SK-N-SH treated with all-trans-retinoic acid at 6 μM for 48 hours (cell line): ENCODE data around the gene MX2.

Experiments used
- ATAC-seq: fragments of 200-7000 bp; cut with Tn5 transposase; 3 replicates; pipeline ENCODE4 v1.9.1; 2020; ENCODE audit warnings: mild to moderate bottlenecking, moderate library complexity
- ARNTL ChIP-seq: fragments of 450-650 bp; formaldehyde crosslinking; IDR thresholded peaks from 2 replicates; pipeline ENCODE4 v1.5.0; 2020; ENCODE audit warnings: low read depth, mild to moderate bottlenecking, moderate library complexity, borderline replicate concordance
- BACH2 ChIP-seq: fragments of 250-450 bp; sonication (Bioruptor Pico); IDR thresholded peaks from 2 replicates; pipeline ENCODE4 v1.9.0; 2021; ENCODE audit warnings: mild to moderate bottlenecking, borderline replicate concordance
- CSDC2 ChIP-seq: fragments of 250-450 bp; sonication (Bioruptor Pico); IDR thresholded peaks from 2 replicates; pipeline ENCODE4 v1.5.0; 2020; ENCODE audit warnings: mild to moderate bottlenecking, moderate library complexity
- ESRRG ChIP-seq: fragments of 250-450 bp; sonication (Bioruptor Pico); IDR thresholded peaks from 2 replicates; pipeline ENCODE4 v1.6.1; 2021; ENCODE audit warnings: mild to moderate bottlenecking
- GLIS3 ChIP-seq: fragments of 250-450 bp; sonication (Bioruptor Pico); IDR thresholded peaks from 2 replicates; pipeline ENCODE4 v1.5.0; 2020; ENCODE audit warnings: mild to moderate bottlenecking, moderate library complexity
- ISL1 ChIP-seq: fragments of 250-450 bp; sonication (Bioruptor Pico); IDR thresholded peaks from 2 replicates; pipeline ENCODE4 v2.1.2; 2022; ENCODE audit warnings: mild to moderate bottlenecking, moderate library complexity
- OSR1 ChIP-seq: fragments of 250-450 bp; sonication (Bioruptor Pico); IDR thresholded peaks from 2 replicates; pipeline ENCODE4 v1.8.0; 2022; ENCODE audit warnings: moderate library complexity, mild to moderate bottlenecking, inconsistent platforms
- POU6F1 ChIP-seq: fragments of 250-450 bp; sonication (Bioruptor Pico); IDR thresholded peaks from 2 replicates; pipeline ENCODE4 v1.8.0; 2021; ENCODE audit warnings: low read depth, mild to moderate bottlenecking, moderate library complexity, borderline replicate concordance
- PPARA ChIP-seq: fragments of 250-450 bp; sonication (Bioruptor Pico); IDR thresholded peaks from 2 replicates; pipeline ENCODE4 v1.5.0; 2020; ENCODE audit warnings: mild to moderate bottlenecking, borderline replicate concordance
- RARB ChIP-seq: fragments of 250-450 bp; sonication (Bioruptor Pico); IDR thresholded peaks from 2 replicates; pipeline ENCODE4 v1.8.0; 2021; ENCODE audit warnings: mild to moderate bottlenecking, moderate library complexity
- SNAI2 ChIP-seq: fragments of 250-450 bp; sonication (Bioruptor Pico); IDR thresholded peaks from 2 replicates; pipeline ENCODE4 v1.5.0; 2020; ENCODE audit warnings: mild to moderate bottlenecking, moderate library complexity
- TCF4 ChIP-seq: fragments of 250-450 bp; sonication (Bioruptor Pico); IDR thresholded peaks from 2 replicates; pipeline ENCODE4 v1.8.0; 2021; ENCODE audit warnings: mild to moderate bottlenecking, moderate library complexity, borderline replicate concordance
- TOX ChIP-seq: fragments of 250-450 bp; sonication (Bioruptor Pico); IDR thresholded peaks from 2 replicates; pipeline ENCODE4 v1.8.0; 2021; ENCODE audit warnings: mild to moderate bottlenecking, moderate library complexity, borderline replicate concordance
- ZC3H10 ChIP-seq: fragments of 250-450 bp; sonication (Bioruptor Pico); IDR thresholded peaks from 2 replicates; pipeline ENCODE4 v1.5.1; 2021; ENCODE audit warnings: mild to moderate bottlenecking, moderate library complexity
- ZFP3 ChIP-seq: fragments of 250-450 bp; sonication (Bioruptor Pico); IDR thresholded peaks from 2 replicates; pipeline ENCODE4 v1.5.0; 2020; ENCODE audit warnings: mild to moderate bottlenecking, moderate library complexity
- ZFP30 ChIP-seq: fragments of 450-650 bp; formaldehyde crosslinking; IDR thresholded peaks from 2 replicates; pipeline ENCODE4 v1.5.0; 2022; ENCODE audit warnings: mild to moderate bottlenecking, moderate library complexity
- ZNF565 ChIP-seq: fragments of 450-650 bp; formaldehyde crosslinking; conservative IDR thresholded peaks from 2 replicates; pipeline ENCODE4 v1.5.0; 2020; ENCODE audit warnings: low read depth, mild to moderate bottlenecking, moderate library complexity
- ZNF70 ChIP-seq: fragments of 450-650 bp; formaldehyde crosslinking; IDR thresholded peaks from 2 replicates; pipeline ENCODE4 v1.5.0; 2020; ENCODE audit warnings: mild to moderate bottlenecking, moderate library complexity
- ZNF8 ChIP-seq: fragments of 450-650 bp; formaldehyde crosslinking; IDR thresholded peaks from 2 replicates; pipeline ENCODE4 v1.5.0; 2020; ENCODE audit warnings: mild to moderate bottlenecking, moderate library complexity
- TF ChIP-seq, protein P1 (sequence below): fragments of 250-450 bp; sonication (Bioruptor Pico); IDR thresholded peaks from 2 replicates; pipeline ENCODE4 v1.5.1; 2021; ENCODE audit warnings: mild to moderate bottlenecking, moderate library complexity
- TF ChIP-seq, protein P2 (sequence below): fragments of 250-450 bp; sonication (Bioruptor Pico); IDR thresholded peaks from 2 replicates; pipeline ENCODE4 v1.5.1; 2020; ENCODE audit warnings: low read depth, mild to moderate bottlenecking, moderate library complexity
- TF ChIP-seq, protein P3 (sequence below): fragments of 250-450 bp; sonication (Bioruptor Pico); IDR thresholded peaks from 2 replicates; pipeline ENCODE4 v1.5.0; 2020; ENCODE audit warnings: mild to moderate bottlenecking, moderate library complexity

Gene MX2

DNA sequence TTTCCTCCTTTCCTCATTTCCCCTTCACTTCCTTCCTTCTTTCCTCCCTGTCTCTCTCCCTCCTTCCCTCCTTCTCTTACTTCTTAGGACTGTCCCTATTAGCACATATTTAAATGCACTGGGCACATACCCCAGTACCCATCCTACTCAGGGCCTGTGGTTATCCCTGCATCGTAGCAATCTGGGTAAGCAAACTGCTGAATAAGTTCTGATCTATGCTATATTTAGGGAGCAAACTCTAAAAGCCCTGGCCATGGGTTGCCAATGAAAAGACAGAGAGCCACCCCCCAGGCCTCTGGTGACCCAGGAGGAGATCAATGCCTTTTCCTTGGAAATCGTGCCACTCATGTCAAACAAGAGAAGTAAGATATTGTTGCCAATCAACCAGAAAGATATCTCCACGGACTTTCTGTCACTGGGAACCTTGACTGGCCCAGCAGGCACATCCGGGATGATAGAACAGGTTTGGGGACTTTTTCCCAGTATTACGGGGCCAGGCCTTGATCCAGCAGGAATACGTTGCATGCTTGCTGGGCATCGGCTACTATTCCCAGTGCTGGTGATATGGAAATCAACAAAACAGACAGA lies 39.8 kb upstream of the MX2 start:
- TF ChIP-seq ZC3H10 (CRISPR knock-in tag) (no peak), ARNTL (CRISPR knock-in tag) (no peak), RARB (no peak), ISL1 (no peak), CSDC2 (CRISPR knock-in tag) (no peak), TCF4 (CRISPR knock-in tag) (no peak), OSR1 (CRISPR knock-in tag) (no peak), SNAI2 (CRISPR knock-in tag) (no peak), TOX (CRISPR knock-in tag) (no peak)
- TF ChIP-seq, protein P1, sequence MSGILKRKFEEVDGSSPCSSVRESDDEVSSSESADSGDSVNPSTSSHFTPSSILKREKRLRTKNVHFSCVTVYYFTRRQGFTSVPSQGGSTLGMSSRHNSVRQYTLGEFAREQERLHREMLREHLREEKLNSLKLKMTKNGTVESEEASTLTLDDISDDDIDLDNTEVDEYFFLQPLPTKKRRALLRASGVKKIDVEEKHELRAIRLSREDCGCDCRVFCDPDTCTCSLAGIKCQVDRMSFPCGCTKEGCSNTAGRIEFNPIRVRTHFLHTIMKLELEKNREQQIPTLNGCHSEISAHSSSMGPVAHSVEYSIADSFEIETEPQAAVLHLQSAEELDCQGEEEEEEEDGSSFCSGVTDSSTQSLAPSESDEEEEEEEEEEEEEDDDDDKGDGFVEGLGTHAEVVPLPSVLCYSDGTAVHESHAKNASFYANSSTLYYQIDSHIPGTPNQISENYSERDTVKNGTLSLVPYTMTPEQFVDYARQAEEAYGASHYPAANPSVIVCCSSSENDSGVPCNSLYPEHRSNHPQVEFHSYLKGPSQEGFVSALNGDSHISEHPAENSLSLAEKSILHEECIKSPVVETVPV (CRISPR knock-in tag): no peak
- ATAC-seq: no peak

- ATAC-seq: no peak
- TF ChIP-seq ZNF8 (CRISPR knock-in tag) (no peak), ZFP3 (CRISPR knock-in tag) (no peak), PPARA (CRISPR knock-in tag) (no peak), RARB (no peak), ZNF565 (no peak), GLIS3 (CRISPR knock-in tag) (no peak), TOX (CRISPR knock-in tag) (no peak), ESRRG (CRISPR knock-in tag) (no peak), POU6F1 (CRISPR knock-in tag) (no peak), SNAI2 (CRISPR knock-in tag) (no peak), TCF4 (CRISPR knock-in tag) (no peak), ZFP30 (CRISPR knock-in tag) (no peak), BACH2 (CRISPR knock-in tag) (no peak), ZNF70 (CRISPR knock-in tag) (no peak), CSDC2 (CRISPR knock-in tag) (no peak)
- TF ChIP-seq, protein P2, sequence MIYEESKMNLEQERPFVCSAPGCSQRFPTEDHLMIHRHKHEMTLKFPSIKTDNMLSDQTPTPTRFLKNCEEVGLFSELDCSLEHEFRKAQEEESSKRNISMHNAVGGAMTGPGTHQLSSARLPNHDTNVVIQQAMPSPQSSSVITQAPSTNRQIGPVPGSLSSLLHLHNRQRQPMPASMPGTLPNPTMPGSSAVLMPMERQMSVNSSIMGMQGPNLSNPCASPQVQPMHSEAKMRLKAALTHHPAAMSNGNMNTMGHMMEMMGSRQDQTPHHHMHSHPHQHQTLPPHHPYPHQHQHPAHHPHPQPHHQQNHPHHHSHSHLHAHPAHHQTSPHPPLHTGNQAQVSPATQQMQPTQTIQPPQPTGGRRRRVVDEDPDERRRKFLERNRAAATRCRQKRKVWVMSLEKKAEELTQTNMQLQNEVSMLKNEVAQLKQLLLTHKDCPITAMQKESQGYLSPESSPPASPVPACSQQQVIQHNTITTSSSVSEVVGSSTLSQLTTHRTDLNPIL (CRISPR knock-in tag): no peak
Measured at GRCh38 chr21:41322496-41323382, 39.1 kb upstream of the MX2 start.

DNA sequence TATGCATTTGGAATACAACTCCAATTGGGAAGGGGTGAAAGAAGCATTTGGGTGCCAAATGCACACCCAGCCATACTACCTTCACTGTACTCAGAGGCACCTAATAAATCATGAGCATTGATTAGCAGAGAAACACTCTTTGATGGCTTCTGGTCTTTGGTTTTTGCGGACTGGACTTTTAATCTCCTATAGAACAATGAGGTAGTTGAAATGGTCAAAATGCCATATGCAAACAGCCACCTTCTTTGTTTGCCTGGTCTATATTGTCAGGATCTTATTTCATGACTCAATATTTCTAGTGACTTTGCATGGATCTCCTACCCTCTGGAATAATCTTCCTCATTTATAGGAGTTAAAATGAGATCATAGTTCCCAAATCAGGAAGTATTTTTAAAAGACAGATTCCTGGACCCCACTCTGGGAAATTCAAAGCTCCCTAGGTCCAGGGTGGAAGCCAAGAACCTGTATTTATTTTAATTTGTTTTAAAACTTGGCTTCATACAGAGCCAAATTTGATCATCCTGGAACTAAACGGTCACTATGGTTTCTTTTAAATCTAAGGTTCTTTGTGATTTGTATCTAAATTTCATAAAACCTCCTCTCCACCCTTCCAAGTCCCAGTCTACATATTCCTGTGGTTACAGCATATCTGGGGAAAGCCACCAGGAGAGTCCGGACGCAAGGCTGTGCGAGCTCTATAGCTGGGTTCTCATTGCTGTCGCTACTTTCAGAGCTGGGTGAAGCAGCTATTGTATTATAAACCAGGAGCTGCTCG lies 36.5 kb upstream of the MX2 start:
- no peak for TF ChIP-seq ARNTL (CRISPR knock-in tag)
- TF ChIP-seq, protein P2 (CRISPR knock-in tag): no peak
- no peak for TF ChIP-seq ZNF565
- TF ChIP-seq RARB: no peak
- no peak for TF ChIP-seq POU6F1 (CRISPR knock-in tag)
- TF ChIP-seq OSR1 (CRISPR knock-in tag): no peak
- TF ChIP-seq SNAI2 (CRISPR knock-in tag): no peak
- TF ChIP-seq ZNF70 (CRISPR knock-in tag): no peak
- TF ChIP-seq, protein P3, sequence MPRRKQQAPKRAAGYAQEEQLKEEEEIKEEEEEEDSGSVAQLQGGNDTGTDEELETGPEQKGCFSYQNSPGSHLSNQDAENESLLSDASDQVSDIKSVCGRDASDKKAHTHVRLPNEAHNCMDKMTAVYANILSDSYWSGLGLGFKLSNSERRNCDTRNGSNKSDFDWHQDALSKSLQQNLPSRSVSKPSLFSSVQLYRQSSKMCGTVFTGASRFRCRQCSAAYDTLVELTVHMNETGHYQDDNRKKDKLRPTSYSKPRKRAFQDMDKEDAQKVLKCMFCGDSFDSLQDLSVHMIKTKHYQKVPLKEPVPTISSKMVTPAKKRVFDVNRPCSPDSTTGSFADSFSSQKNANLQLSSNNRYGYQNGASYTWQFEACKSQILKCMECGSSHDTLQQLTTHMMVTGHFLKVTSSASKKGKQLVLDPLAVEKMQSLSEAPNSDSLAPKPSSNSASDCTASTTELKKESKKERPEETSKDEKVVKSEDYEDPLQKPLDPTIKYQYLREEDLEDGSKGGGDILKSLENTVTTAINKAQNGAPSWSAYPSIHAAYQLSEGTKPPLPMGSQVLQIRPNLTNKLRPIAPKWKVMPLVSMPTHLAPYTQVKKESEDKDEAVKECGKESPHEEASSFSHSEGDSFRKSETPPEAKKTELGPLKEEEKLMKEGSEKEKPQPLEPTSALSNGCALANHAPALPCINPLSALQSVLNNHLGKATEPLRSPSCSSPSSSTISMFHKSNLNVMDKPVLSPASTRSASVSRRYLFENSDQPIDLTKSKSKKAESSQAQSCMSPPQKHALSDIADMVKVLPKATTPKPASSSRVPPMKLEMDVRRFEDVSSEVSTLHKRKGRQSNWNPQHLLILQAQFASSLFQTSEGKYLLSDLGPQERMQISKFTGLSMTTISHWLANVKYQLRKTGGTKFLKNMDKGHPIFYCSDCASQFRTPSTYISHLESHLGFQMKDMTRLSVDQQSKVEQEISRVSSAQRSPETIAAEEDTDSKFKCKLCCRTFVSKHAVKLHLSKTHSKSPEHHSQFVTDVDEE (CRISPR knock-in tag): no peak
- no peak for TF ChIP-seq TOX (CRISPR knock-in tag)
- no peak for TF ChIP-seq ZFP30 (CRISPR knock-in tag)
- no peak for ATAC-seq
